Type B pancreatic cell (in vitro differentiated cells): Measurements from ENCODE around the gene ELF4. TPM values are rescaled to one million over a fixed set of nuclear protein-coding genes. Genes with fewer than 3 reads are reported as not detected.

Experiments
- DNase-seq: peaks from one replicate; pipeline ENCODE4 v3.0.0; 2021; ENCODE audit warnings: mixed read lengths; ENCODE audit not compliant: unreplicated experiment; ENCODE audit errors: extremely low spot score
- H3K27ac Mint-ChIP-seq: 2 replicates; pipeline ENCODE4 v1.8.0; 2021; ENCODE audit warnings: mild to moderate bottlenecking, mixed read lengths
- H3K27me3 Mint-ChIP-seq: 2 replicates; pipeline ENCODE4 v1.8.0; 2021; ENCODE audit warnings: mixed read lengths
- H3K36me3 Mint-ChIP-seq: 2 replicates; pipeline ENCODE4 v1.8.0; 2021; ENCODE audit warnings: mixed read lengths
- H3K4me1 Mint-ChIP-seq: one replicate; pipeline ENCODE4 v1.8.0; 2021; ENCODE audit warnings: mixed read lengths; ENCODE audit not compliant: unreplicated experiment
- H3K4me3 Mint-ChIP-seq: 2 replicates; pipeline ENCODE4 v1.8.0; 2021; ENCODE audit warnings: mild to moderate bottlenecking, mixed read lengths
- H3K9me3 Mint-ChIP-seq: 2 replicates; pipeline ENCODE4 v1.8.0; 2021; ENCODE audit warnings: mixed read lengths
- CTCF ChIP-seq: fragments of 200-600 bp; sonication (generic); conservative IDR thresholded peaks from 2 replicates; pipeline ENCODE4 v1.5.0; 2021; ENCODE audit warnings: antibody characterized with exemption, mild to moderate bottlenecking
- total RNA-seq: library from RNA; stranded (reverse); gene quantifications from 2 replicates; pipeline ENCODE4 v1.2.1, GENCODE V29; 2021; ENCODE audit warnings: low replicate concordance

The ELF4 gene
- total RNA-seq, 1 donor from 2014 or later, result 7.8 TPM

GRCh38 chrX:130086447-130087206 lies 23.7 kb downstream of the ELF4 start:
- Mint-ChIP-seq H3K4me3 (no peak overlapping the region), H3K9me3 (no peaks in the 10 kb centered on the region), H3K36me3 (peaks cover 4% of the 10 kb centered on the region), H3K27me3 (no peaks in the 10 kb centered on the region), H3K27ac (no peak overlapping the region), H3K4me1 (peaks cover 4% of the 10 kb centered on the region)
- DNase-seq, result no peak
- TF ChIP-seq CTCF, result no peak

- no peak for TF ChIP-seq CTCF
- no peaks in the 10 kb centered on the region for H3K9me3 Mint-ChIP-seq
- H3K27ac Mint-ChIP-seq, result no peak overlapping the region
- H3K27me3 Mint-ChIP-seq, result no peaks in the 10 kb centered on the region
- DNase-seq, result no peak
- H3K4me1 Mint-ChIP-seq, result peaks cover 4% of the 10 kb centered on the region
- H3K36me3 Mint-ChIP-seq, result peaks cover 4% of the 10 kb centered on the region
- H3K4me3 Mint-ChIP-seq, result no peak overlapping the region
Measured at GRCh38 chrX:130085551-130086446, 24.5 kb downstream of the ELF4 start.

DNA sequence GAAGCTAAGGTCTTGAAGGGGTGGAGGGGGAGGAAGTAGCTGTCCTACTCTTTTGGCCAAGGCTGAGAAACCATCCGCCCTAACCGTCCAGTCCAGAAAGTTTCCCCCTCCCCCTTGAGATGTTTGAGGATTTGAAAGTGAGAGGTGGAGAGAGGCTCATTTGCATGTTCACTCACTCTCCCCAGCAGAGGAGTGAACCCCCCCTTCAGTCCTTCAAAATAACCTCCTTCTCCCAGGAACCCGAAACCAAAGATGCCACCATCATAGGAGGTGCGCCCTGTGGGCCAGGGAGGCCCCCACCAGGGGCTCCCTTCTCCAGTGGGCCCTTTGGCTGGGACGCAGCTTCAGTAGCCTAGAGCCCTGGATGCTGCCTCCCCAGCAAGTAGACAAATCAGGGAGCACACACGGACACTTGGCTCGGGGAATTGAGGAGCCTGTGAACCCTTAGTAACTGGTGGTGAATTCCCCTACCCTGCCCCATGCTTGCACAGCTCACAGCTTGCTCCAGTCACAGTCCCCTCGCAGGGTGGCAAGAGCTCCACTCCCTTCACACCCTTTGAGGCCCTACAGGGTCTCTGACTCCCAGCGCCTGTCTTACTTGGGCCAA lies 25.6 kb downstream of the ELF4 start:
- Mint-ChIP-seq H3K4me1 (peaks cover 7% of the 10 kb centered on the region), H3K9me3 (no peaks in the 10 kb centered on the region), H3K4me3 (no peak overlapping the region), H3K36me3 (peaks cover 4% of the 10 kb centered on the region), H3K27me3 (no peaks in the 10 kb centered on the region), H3K27ac (no peak overlapping the region)
- no peak for TF ChIP-seq CTCF
- DNase-seq, result no peak

GRCh38 chrX:130083656-130084382 lies 26.5 kb downstream of the ELF4 start:
- Mint-ChIP-seq H3K9me3 (no peaks in the 10 kb centered on the region), H3K4me1 (peaks cover 9% of the 10 kb centered on the region), H3K36me3 (peaks cover 4% of the 10 kb centered on the region), H3K27ac (no peak overlapping the region), H3K4me3 (no peak overlapping the region), H3K27me3 (no peaks in the 10 kb centered on the region)
- TF ChIP-seq CTCF, result no peak
- DNase-seq, result no peak

GRCh38 chrX:130083107-130083490 lies 27.2 kb downstream of the ELF4 start:
- no peak for DNase-seq
- Mint-ChIP-seq H3K9me3 (no peaks in the 10 kb centered on the region), H3K36me3 (peaks cover 4% of the 10 kb centered on the region), H3K4me1 (peaks cover 9% of the 10 kb centered on the region), H3K27me3 (no peaks in the 10 kb centered on the region), H3K27ac (no peak overlapping the region), H3K4me3 (no peak overlapping the region)
- TF ChIP-seq CTCF, result no peak
